ENCODE measurements around the gene DLG2. TPM values are rescaled to one million over a fixed set of nuclear protein-coding genes. Genes with fewer than 3 reads are reported as not detected.
A peak's percentile ranks its signal among the peaks of the same experiment; 100 is the strongest.

DLG2 gene
- total RNA-seq, 1 donor from 2014 or later = 5.9 TPM

- Mint-ChIP-seq H3K9me3 (peaks cover 3% of the 10 kb centered on the region), H3K27me3 (no peaks in the 10 kb centered on the region), H3K36me3 (no peaks in the 10 kb centered on the region), H3K4me3 (no peak overlapping the region), H3K4me1 (ENCODE audit: unreplicated experiment) (no peaks in the 10 kb centered on the region), H3K27ac (no peak overlapping the region)
- no peak for DNase-seq (ENCODE audit: extremely low spot score, unreplicated experiment)
- no peak for TF ChIP-seq CTCF (conservative IDR thresholded peaks at IDR 0.05)
These were observed 1582.4 kb downstream of the DLG2 start for GRCh38 chr11:84044706-84045105.

GRCh38 chr11:84036664-84037194 is 1590.4 kb downstream of the DLG2 start:
- Mint-ChIP-seq H3K4me3 (no peak overlapping the region), H3K4me1 (ENCODE audit: unreplicated experiment) (no peaks in the 10 kb centered on the region), H3K36me3 (no peaks in the 10 kb centered on the region), H3K27ac (no peak overlapping the region), H3K27me3 (no peaks in the 10 kb centered on the region), H3K9me3 (no peaks in the 10 kb centered on the region)
- no peak for DNase-seq (ENCODE audit: extremely low spot score, unreplicated experiment)
- TF ChIP-seq CTCF (conservative IDR thresholded peaks at IDR 0.05) = no peak

GRCh38 chr11:84035645-84036044 is 1591.5 kb downstream of the DLG2 start:
- Mint-ChIP-seq H3K4me3 (no peak overlapping the region), H3K27me3 (no peaks in the 10 kb centered on the region), H3K4me1 (ENCODE audit: unreplicated experiment) (no peaks in the 10 kb centered on the region), H3K9me3 (no peaks in the 10 kb centered on the region), H3K27ac (no peak overlapping the region), H3K36me3 (no peaks in the 10 kb centered on the region)
- no peak for TF ChIP-seq CTCF (conservative IDR thresholded peaks at IDR 0.05)
- DNase-seq (ENCODE audit: extremely low spot score, unreplicated experiment) = no peak

GRCh38 chr11:84034484-84034883 is 1592.7 kb downstream of the DLG2 start:
- Mint-ChIP-seq H3K4me3 (no peak overlapping the region), H3K27ac (no peak overlapping the region), H3K36me3 (no peaks in the 10 kb centered on the region), H3K27me3 (no peaks in the 10 kb centered on the region), H3K9me3 (no peaks in the 10 kb centered on the region), H3K4me1 (ENCODE audit: unreplicated experiment) (no peaks in the 10 kb centered on the region)
- no peak for DNase-seq (ENCODE audit: extremely low spot score, unreplicated experiment)
- TF ChIP-seq CTCF (conservative IDR thresholded peaks at IDR 0.05) = no peak

- no peak overlapping the region for H3K27ac Mint-ChIP-seq
- DNase-seq (ENCODE audit: extremely low spot score, unreplicated experiment) = no peak
- peaks cover 18% of the 10 kb centered on the region for H3K4me1 Mint-ChIP-seq (ENCODE audit: unreplicated experiment)
- no peaks in the 10 kb centered on the region for H3K9me3 Mint-ChIP-seq
- H3K4me3 Mint-ChIP-seq = no peak overlapping the region
- no peaks in the 10 kb centered on the region for H3K36me3 Mint-ChIP-seq
- TF ChIP-seq CTCF (conservative IDR thresholded peaks at IDR 0.05) = no peak
- H3K27me3 Mint-ChIP-seq = no peaks in the 10 kb centered on the region
These were observed 1602.9 kb downstream of the DLG2 start for GRCh38 chr11:84024266-84024665.

GRCh38 chr11:84022695-84023094 is 1604.4 kb downstream of the DLG2 start:
- H3K36me3 Mint-ChIP-seq = no peaks in the 10 kb centered on the region
- peaks cover 18% of the 10 kb centered on the region for H3K4me1 Mint-ChIP-seq (ENCODE audit: unreplicated experiment)
- no peak for TF ChIP-seq CTCF (conservative IDR thresholded peaks at IDR 0.05)
- H3K4me3 Mint-ChIP-seq = peak overlapping the region; percentile 55
- no peaks in the 10 kb centered on the region for H3K9me3 Mint-ChIP-seq
- no peak for DNase-seq (ENCODE audit: extremely low spot score, unreplicated experiment)
- peak overlapping the region; percentile 63 for H3K27ac Mint-ChIP-seq
- no peaks in the 10 kb centered on the region for H3K27me3 Mint-ChIP-seq
